GM12892 (cell line): Measurements from ENCODE around the gene NR5A2.

Source experiments
- DNase-seq: peaks from one replicate; pipeline ENCODE4 v3.0.0; 2011; ENCODE audit not compliant: insufficient read length
- FAIRE-seq: peaks from 2 replicates; lab custom pipeline; 2011; peaks lifted over from hg19 to GRCh38; lab: Jason Lieb, UNC
- POLR2A ChIP-seq: IDR thresholded peaks from 2 replicates; pipeline ENCODE4 v1.6.1; 2011; ENCODE audit warnings: low read depth, low read length, control low read depth
- POLR2AphosphoS5 ChIP-seq: IDR thresholded peaks from 2 replicates; pipeline ENCODE4 v1.6.1; 2011; ENCODE audit warnings: low read depth, low read length, control low read depth
- TAF1 ChIP-seq: IDR thresholded peaks from 2 replicates; pipeline ENCODE4 v1.6.1; 2011; ENCODE audit warnings: low read depth, mild to moderate bottlenecking, control low read depth, low read length, borderline replicate concordance

NR5A2 gene

DNA sequence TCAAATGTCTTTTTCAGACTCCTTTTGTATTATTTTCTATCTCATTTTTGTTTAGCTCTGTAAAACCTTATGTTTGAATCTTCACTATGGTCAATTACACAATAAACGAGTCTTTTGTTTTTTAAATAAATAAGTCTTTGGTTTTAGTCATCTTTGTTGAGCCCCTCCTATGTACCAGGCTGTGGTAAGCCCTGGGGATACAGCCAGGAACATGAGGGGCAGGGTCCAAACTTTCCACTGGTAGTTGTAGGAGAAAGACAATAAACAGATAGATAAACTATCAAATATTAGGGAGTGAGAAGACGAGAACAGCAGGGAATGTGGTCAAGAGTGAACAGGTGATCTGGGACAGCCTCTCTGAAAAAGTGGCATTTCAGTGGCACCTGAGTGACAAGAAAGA is 195.7 kb downstream of the NR5A2 start:
- FAIRE-seq: no peak
- no peak for TF ChIP-seq POLR2A
- TF ChIP-seq TAF1: no peak
- TF ChIP-seq POLR2AphosphoS5: no peak
- no peak for DNase-seq

- DNase-seq: no peak
- no peak for TF ChIP-seq POLR2A
- TF ChIP-seq POLR2AphosphoS5: no peak
- TF ChIP-seq TAF1: no peak
- no peak for FAIRE-seq
These were observed 196.1 kb downstream of the NR5A2 start for GRCh38 chr1:200223613-200224012.

DNA sequence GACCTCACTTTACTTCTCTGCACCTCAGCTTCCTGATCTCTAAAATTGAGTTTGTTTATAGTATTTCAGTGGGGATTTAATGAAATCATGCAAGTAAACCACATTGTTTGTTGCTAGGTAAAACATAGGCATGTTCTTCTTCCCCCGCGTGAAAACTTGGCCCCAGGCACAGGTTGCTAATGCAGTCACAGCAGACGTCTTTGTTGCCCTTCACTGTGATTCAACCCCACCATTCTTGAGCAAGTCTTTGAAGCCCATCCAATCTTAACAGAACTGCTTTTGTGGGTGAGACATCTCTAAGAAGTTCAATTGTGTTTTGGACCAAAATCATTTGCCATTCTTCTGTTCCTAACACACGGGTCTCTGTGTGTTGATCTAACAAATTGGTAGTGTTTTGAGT is 196.8 kb downstream of the NR5A2 start:
- FAIRE-seq: no peak
- no peak for DNase-seq
- TF ChIP-seq POLR2AphosphoS5 (no peak), POLR2A (no peak), TAF1 (no peak)

GRCh38 chr1:200226268-200226968 is 198.9 kb downstream of the NR5A2 start:
- FAIRE-seq (no peak), DNase-seq (no peak)
- TF ChIP-seq TAF1: no peak
- no peak for TF ChIP-seq POLR2AphosphoS5
- no peak for TF ChIP-seq POLR2A

DNA sequence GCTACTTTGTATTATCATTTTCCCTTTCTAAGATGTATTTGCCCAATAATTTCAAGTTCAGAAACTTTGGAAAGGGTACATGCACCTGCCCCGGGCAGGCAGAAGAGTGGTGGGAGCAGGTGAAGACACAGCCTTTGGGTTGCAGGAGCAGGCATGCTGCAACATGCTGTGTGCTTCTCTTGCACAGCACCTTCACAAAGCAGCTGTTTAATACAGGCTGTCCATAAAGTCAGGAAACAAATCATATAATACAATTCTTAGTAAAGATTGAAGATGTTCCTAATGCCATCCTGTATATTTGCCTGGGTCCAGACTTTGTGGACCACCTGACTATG is 199.4 kb downstream of the NR5A2 start:
- FAIRE-seq (no peak), DNase-seq (no peak)
- TF ChIP-seq POLR2A (no peak), TAF1 (no peak), POLR2AphosphoS5 (no peak)
